H7 (cell line): Measurements from ENCODE around the gene QKI. TPM values are rescaled to one million over a fixed set of nuclear protein-coding genes. Genes with fewer than 3 reads are reported as not detected.
"Not testable (repeated sequence)": the region's sequence is repeated elsewhere in the genome, so short reads cannot be mapped to it uniquely, and the experiment has no call there.

Source experiments
- DNase-seq: peaks from one replicate; pipeline ENCODE4 v3.0.0; 2012
- H3K27me3 ChIP-seq: 2 replicates; pipeline ENCODE4 v1.6.0; 2011; ENCODE audit warnings: mild to moderate bottlenecking, low read length; ENCODE audit not compliant: control insufficient read depth, insufficient read depth
- H3K36me3 ChIP-seq: replicated peaks from 2 replicates; pipeline ENCODE4 v1.5.1; 2011; ENCODE audit warnings: low read length; ENCODE audit not compliant: control insufficient read depth, insufficient read depth
- H3K4me3 ChIP-seq: 2 replicates; pipeline ENCODE4 v1.5.1; 2011; ENCODE audit warnings: low read depth, mild to moderate bottlenecking, control low read depth, low read length, moderate library complexity; ENCODE audit not compliant: insufficient read depth
- total RNA-seq: library from RNA; depleted of rRNA; stranded (reverse); fragments of >200 nt; shearing (Covaris generic); gene quantifications from 2 replicates; pipeline ENCODE4 v1.2.3, GENCODE V29; 2014

The QKI gene
- total RNA-seq, 1 experiment from 2014 or later, result 155 TPM

GRCh38 chr6:163579880-163580295, 165.4 kb downstream of the QKI start:
- H3K4me3 ChIP-seq, result no peak overlapping the region
- no peaks in the 10 kb centered on the region for H3K27me3 ChIP-seq
- no peak for DNase-seq
- no peaks in the 10 kb centered on the region for H3K36me3 ChIP-seq

- Histone ChIP-seq H3K4me3 (no peak overlapping the region), H3K27me3 (no peaks in the 10 kb centered on the region), H3K36me3 (no peaks in the 10 kb centered on the region)
- no peak for DNase-seq
Observed at GRCh38 chr6:163580311-163581030, 166.0 kb downstream of the QKI start.

GRCh38 chr6:163583558-163583957, 169.0 kb downstream of the QKI start:
- Histone ChIP-seq H3K4me3 (no peak overlapping the region), H3K27me3 (no peaks in the 10 kb centered on the region), H3K36me3 (no peaks in the 10 kb centered on the region)
- no peak for DNase-seq

- no peaks in the 10 kb centered on the region for H3K27me3 ChIP-seq
- no peak overlapping the region for H3K4me3 ChIP-seq
- no peaks in the 10 kb centered on the region for H3K36me3 ChIP-seq
- DNase-seq, result no peak
Observed at GRCh38 chr6:163585932-163586437, 171.5 kb downstream of the QKI start.

- no peak for DNase-seq
- no peaks in the 10 kb centered on the region for H3K27me3 ChIP-seq
- H3K4me3 ChIP-seq, result no peak overlapping the region
- H3K36me3 ChIP-seq, result no peaks in the 10 kb centered on the region
Observed at GRCh38 chr6:163586888-163587287, 172.4 kb downstream of the QKI start.

- no peak for DNase-seq
- no peaks in the 10 kb centered on the region for H3K27me3 ChIP-seq
- no peaks in the 10 kb centered on the region for H3K36me3 ChIP-seq
- H3K4me3 ChIP-seq, result no peak overlapping the region
Observed at GRCh38 chr6:163588220-163588919, 173.9 kb downstream of the QKI start.

- no peak for DNase-seq
- no peak overlapping the region for H3K4me3 ChIP-seq
- H3K27me3 ChIP-seq, result no peaks in the 10 kb centered on the region
- H3K36me3 ChIP-seq, result no peaks in the 10 kb centered on the region
Observed at GRCh38 chr6:163589387-163589786, 174.9 kb downstream of the QKI start.

GRCh38 chr6:163590132-163590531, 175.6 kb downstream of the QKI start:
- not testable (repeated sequence) for H3K4me3 ChIP-seq, DNase-seq, H3K36me3 ChIP-seq, H3K27me3 ChIP-seq

- H3K4me3 ChIP-seq, result no peak overlapping the region
- H3K36me3 ChIP-seq, result no peaks in the 10 kb centered on the region
- no peaks in the 10 kb centered on the region for H3K27me3 ChIP-seq
- DNase-seq, result no peak
Observed at GRCh38 chr6:163592872-163593271, 178.4 kb downstream of the QKI start.

- no peak for DNase-seq
Observed at GRCh38 chr6:163596174-163596573, 181.7 kb downstream of the QKI start.

GRCh38 chr6:163599136-163599535, 184.6 kb downstream of the QKI start:
- Histone ChIP-seq H3K36me3 (no peaks in the 10 kb centered on the region), H3K27me3 (no peaks in the 10 kb centered on the region), H3K4me3 (no peak overlapping the region)
- no peak for DNase-seq

More at GRCh38 chr6:163596174-163596573, 181.7 kb downstream of the QKI start:
- Histone ChIP-seq H3K4me3 (no peak overlapping the region), H3K36me3 (no peaks in the 10 kb centered on the region), H3K27me3 (no peaks in the 10 kb centered on the region)

GRCh38 chr6:163599684-163600083, 185.2 kb downstream of the QKI start:
- Histone ChIP-seq H3K4me3 (no peak overlapping the region), H3K27me3 (no peaks in the 10 kb centered on the region), H3K36me3 (no peaks in the 10 kb centered on the region)
- no peak for DNase-seq

- H3K4me3 ChIP-seq, result no peak overlapping the region
- H3K36me3 ChIP-seq, result no peaks in the 10 kb centered on the region
- DNase-seq, result no peak
- H3K27me3 ChIP-seq, result no peaks in the 10 kb centered on the region
Observed at GRCh38 chr6:163600331-163600730, 185.8 kb downstream of the QKI start.

GRCh38 chr6:163600781-163601180, 186.3 kb downstream of the QKI start:
- DNase-seq, result no peak
- H3K4me3 ChIP-seq, result no peak overlapping the region
- H3K27me3 ChIP-seq, result no peaks in the 10 kb centered on the region
- H3K36me3 ChIP-seq, result no peaks in the 10 kb centered on the region

GRCh38 chr6:163602851-163603250, 188.3 kb downstream of the QKI start:
- Histone ChIP-seq H3K4me3 (no peak overlapping the region), H3K36me3 (no peaks in the 10 kb centered on the region), H3K27me3 (no peaks in the 10 kb centered on the region)
- no peak for DNase-seq
